A673 (cell line): ENCODE measurements around the gene MSRB2. TPM values are rescaled to one million over a fixed set of nuclear protein-coding genes. Genes with fewer than 3 reads are reported as not detected.

Experiments used
- BruUV-seq: library from RNA; stranded (reverse); fragments of 400-500 nt; replicated peaks from 2 replicates; lab custom pipeline; 2021; lab: Mats Ljungman, UMichigan
- CTCF ChIA-PET: fragments of 300-600 bp; sonication (Branson Sonifier 250); formaldehyde crosslinking; loops from one replicate; lab custom pipeline; 2022; ENCODE audit warnings: antibody characterized with exemption; lab: Charles Lee
- POLR2A ChIA-PET: fragments of 300-600 bp; sonication (Branson Sonifier 250); formaldehyde crosslinking; loops from one replicate; lab custom pipeline; 2022; ENCODE audit warnings: antibody characterized with exemption; ENCODE audit not compliant: low non-redundant PET; lab: Charles Lee
- DNase-seq: peaks from one replicate; pipeline ENCODE4 v3.0.0-alpha.2; 2015; ENCODE audit warnings: low spot score
- H3K27ac ChIP-seq: fragments of 200-600 bp; sonication (generic); 2 replicates; pipeline ENCODE4 v1.5.1; 2016; ENCODE audit warnings: mixed run types, low read depth, mild to moderate bottlenecking, mixed read lengths, antibody characterized with exemption, low read length; ENCODE audit not compliant: poor library complexity, severe bottlenecking
- H3K27me3 ChIP-seq: fragments of 200-600 bp; sonication (generic); replicated peaks from 2 replicates; pipeline ENCODE4 v1.6.1; 2017; ENCODE audit warnings: mixed run types, low read depth, mild to moderate bottlenecking, mixed read lengths, antibody characterized with exemption, low read length; ENCODE audit not compliant: insufficient read depth, poor library complexity
- H3K36me3 ChIP-seq: fragments of 200-600 bp; sonication (generic); 2 replicates; pipeline ENCODE4 v1.6.1; 2016; ENCODE audit warnings: mixed run types, mild to moderate bottlenecking, mixed read lengths, antibody characterized with exemption, low read length; ENCODE audit not compliant: insufficient read depth, poor library complexity, severe bottlenecking
- H3K4me1 ChIP-seq: fragments of 200-600 bp; sonication (generic); 2 replicates; pipeline ENCODE4 v1.6.1; 2017; ENCODE audit warnings: mixed run types, mild to moderate bottlenecking, mixed read lengths, antibody characterized with exemption, low read length; ENCODE audit not compliant: insufficient read depth, poor library complexity, severe bottlenecking
- H3K4me3 ChIP-seq: fragments of 200-600 bp; sonication (generic); 2 replicates; pipeline ENCODE4 v1.5.1; 2016; ENCODE audit warnings: low read depth, mixed run types, mild to moderate bottlenecking, mixed read lengths, low read length; ENCODE audit not compliant: poor library complexity, severe bottlenecking
- H3K9me3 ChIP-seq: fragments of 200-600 bp; sonication (generic); 2 replicates; pipeline ENCODE4 v1.6.1; 2016; ENCODE audit warnings: mixed run types, low read depth, mild to moderate bottlenecking, mixed read lengths, antibody characterized with exemption, low read length; ENCODE audit not compliant: poor library complexity, severe bottlenecking
- EZH2 ChIP-seq: fragments of 200-600 bp; sonication (generic); IDR thresholded peaks from 2 replicates; pipeline ENCODE4 v1.6.1; 2017; ENCODE audit warnings: borderline replicate concordance, low read depth, mild to moderate bottlenecking, mixed read lengths, antibody characterized with exemption, low read length; ENCODE audit not compliant: poor library complexity, severe bottlenecking
- intact Hi-C: fragments of 100-400 bp; cut with micrococcal nuclease; formaldehyde crosslinking; loops from one replicate; pipeline ENCODE4 v1.10.0; 2022; ENCODE audit not compliant: unreplicated experiment
- total RNA-seq: library from RNA; stranded (reverse); gene quantifications from 2 replicates; pipeline ENCODE4 v1.2.3, GENCODE V29; 2021
- TF ChIP-seq, protein P1 (sequence below): fragments of 300-800, 200-600 bp; sonication (generic); conservative IDR thresholded peaks from 2 replicates; pipeline ENCODE4 v1.5.1; 2017; ENCODE audit warnings: low read depth, mild to moderate bottlenecking, antibody characterized with exemption, low read length, moderate library complexity, mixed read lengths

Gene MSRB2
- total RNA-seq, 1 experiment from 2014 or later = 6.4 TPM

DNA sequence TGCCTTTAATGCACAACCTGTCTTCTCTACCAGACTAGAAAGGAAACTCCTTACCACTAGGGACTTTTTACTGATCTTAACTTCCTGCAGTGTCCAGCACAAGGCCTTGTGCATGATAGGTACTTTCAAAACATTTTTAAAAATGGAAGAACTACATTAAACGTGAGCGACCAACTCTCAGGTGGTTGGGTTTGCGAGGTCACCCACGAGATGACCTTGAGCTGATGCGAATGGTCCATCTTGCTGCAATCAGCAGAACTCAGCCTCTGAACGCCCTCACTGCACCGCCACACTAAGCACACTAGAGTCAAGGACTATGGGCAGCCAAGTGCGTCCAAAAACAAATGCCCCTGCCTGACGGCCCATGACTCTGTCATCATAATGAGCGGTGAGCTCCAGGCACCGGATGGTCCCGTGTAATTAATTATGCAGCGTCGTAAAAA lies 61.9 kb downstream of the MSRB2 start:
- no peaks in the 10 kb centered on the region for H3K9me3 ChIP-seq
- no peak overlapping the region for H3K27ac ChIP-seq
- no peaks in the 10 kb centered on the region for H3K36me3 ChIP-seq
- ChIA-PET CTCF (interaction anchor here (2.0 kb wide), 1 partner anchor 137 kb away, joined by 26 read pairs; no protein-coding TSS in a partner anchor), POLR2A (no interaction called here)
- H3K4me1 ChIP-seq = peaks cover 9% of the 10 kb centered on the region
- H3K4me3 ChIP-seq = no peak overlapping the region
- TF ChIP-seq, protein P1, sequence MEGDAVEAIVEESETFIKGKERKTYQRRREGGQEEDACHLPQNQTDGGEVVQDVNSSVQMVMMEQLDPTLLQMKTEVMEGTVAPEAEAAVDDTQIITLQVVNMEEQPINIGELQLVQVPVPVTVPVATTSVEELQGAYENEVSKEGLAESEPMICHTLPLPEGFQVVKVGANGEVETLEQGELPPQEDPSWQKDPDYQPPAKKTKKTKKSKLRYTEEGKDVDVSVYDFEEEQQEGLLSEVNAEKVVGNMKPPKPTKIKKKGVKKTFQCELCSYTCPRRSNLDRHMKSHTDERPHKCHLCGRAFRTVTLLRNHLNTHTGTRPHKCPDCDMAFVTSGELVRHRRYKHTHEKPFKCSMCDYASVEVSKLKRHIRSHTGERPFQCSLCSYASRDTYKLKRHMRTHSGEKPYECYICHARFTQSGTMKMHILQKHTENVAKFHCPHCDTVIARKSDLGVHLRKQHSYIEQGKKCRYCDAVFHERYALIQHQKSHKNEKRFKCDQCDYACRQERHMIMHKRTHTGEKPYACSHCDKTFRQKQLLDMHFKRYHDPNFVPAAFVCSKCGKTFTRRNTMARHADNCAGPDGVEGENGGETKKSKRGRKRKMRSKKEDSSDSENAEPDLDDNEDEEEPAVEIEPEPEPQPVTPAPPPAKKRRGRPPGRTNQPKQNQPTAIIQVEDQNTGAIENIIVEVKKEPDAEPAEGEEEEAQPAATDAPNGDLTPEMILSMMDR = no peak
- no peak for TF ChIP-seq EZH2
- intact Hi-C loops = loop anchor here (5.0 to 10.0 kb wide), 2 partner anchors 1198 to 1400 kb away; no protein-coding TSS in a partner anchor
- DNase-seq = no peak
- H3K27me3 ChIP-seq = no peaks in the 10 kb centered on the region
- BruUV-seq = no TSS peak

GRCh38 chr10:23157691-23158369 lies 62.5 kb downstream of the MSRB2 start:
- intact Hi-C loops = loop anchor here (1.0 to 10.0 kb wide), 5 partner anchors 135 to 1399 kb away; no protein-coding TSS in a partner anchor
- TF ChIP-seq, protein P1 = no peak
- no peak for TF ChIP-seq EZH2
- peak; percentile 83 for DNase-seq
- peaks cover 9% of the 10 kb centered on the region for H3K4me1 ChIP-seq
- ChIA-PET CTCF (interaction anchor here (0.5 to 2.0 kb wide), 9 partner anchors 18 to 1399 kb away, joined by 3 to 26 read pairs (median 4); no protein-coding TSS in a partner anchor), POLR2A (no interaction called here)
- no peaks in the 10 kb centered on the region for H3K36me3 ChIP-seq
- no peaks in the 10 kb centered on the region for H3K9me3 ChIP-seq
- peak overlapping the region; percentile 23 for H3K4me3 ChIP-seq
- no peak overlapping the region for H3K27ac ChIP-seq
- H3K27me3 ChIP-seq = no peaks in the 10 kb centered on the region
- no TSS peak for BruUV-seq

DNA sequence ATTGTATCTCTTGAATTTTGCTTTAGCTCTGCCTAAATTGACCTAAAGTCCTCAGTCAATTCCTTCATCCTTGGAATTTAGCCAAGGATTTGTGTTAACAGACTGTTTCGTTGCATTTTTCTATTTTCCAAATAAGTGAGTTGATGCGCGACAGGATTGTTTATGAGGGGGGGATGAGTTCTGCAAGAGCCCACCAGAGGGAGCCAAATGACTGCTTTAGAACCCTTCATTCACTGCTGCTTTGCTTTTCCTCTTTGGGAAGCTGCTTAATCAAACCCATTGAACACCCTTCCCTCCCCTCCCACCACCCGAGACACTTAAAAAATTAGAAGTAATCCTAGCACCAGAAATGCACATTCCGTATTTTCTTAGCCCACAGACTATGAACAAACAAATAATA lies 63.0 kb downstream of the MSRB2 start:
- intact Hi-C loops = loop anchor here (1.0 to 10.0 kb wide), 5 partner anchors 135 to 1399 kb away; no protein-coding TSS in a partner anchor
- H3K36me3 ChIP-seq = no peaks in the 10 kb centered on the region
- H3K4me1 ChIP-seq = peaks cover 9% of the 10 kb centered on the region
- TF ChIP-seq, protein P1 = peak; percentile 75
- TF ChIP-seq EZH2 = no peak
- ChIA-PET CTCF (interaction anchor here (0.5 to 2.0 kb wide), 10 partner anchors 32 to 1399 kb away, joined by 3 to 26 read pairs (median 4); no protein-coding TSS in a partner anchor), POLR2A (interaction anchor here (0.6 kb wide), 1 partner anchor 1223 kb away, joined by 3 read pairs; no protein-coding TSS in a partner anchor)
- H3K9me3 ChIP-seq = no peaks in the 10 kb centered on the region
- DNase-seq = peak; percentile 80
- no peak overlapping the region for H3K27ac ChIP-seq
- no TSS peak for BruUV-seq
- H3K4me3 ChIP-seq = peak overlapping the region; percentile 23
- no peaks in the 10 kb centered on the region for H3K27me3 ChIP-seq
